Measurements from ENCODE around the gene ADGRD1.
"Not testable (repeated sequence)": the region's sequence is repeated elsewhere in the genome, so short reads cannot be mapped to it uniquely, and the experiment has no call there.

The ADGRD1 gene

DNA sequence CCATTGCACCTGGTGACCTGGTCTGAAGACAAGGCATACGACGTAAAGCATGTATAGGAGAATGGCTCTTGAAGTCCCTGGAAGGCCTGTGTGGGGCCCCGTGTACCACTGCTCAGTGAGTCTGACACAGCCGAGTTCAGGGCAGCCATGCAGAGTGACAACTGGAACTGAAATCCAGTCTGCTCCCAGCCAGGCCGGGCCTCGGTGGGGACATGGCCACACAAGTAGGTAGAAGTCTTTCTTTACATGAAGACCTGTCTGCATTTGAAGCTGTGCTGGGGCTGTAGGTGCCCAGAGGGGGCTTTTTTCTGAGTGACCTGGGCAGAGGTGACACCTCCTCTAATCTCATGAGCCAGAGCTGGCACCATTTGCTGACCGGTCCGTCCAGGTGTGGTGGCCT lies 35.7 kb downstream of the ADGRD1 start:
- Histone ChIP-seq H3K36me3 (ENCODE audit: control insufficient read depth in 1 of 2, insufficient read depth in 2 of 2, low read length in 2 of 2) (peaks cover 5 to 14% of the 10 kb centered on the region in 2 donors), H3K27ac (ENCODE audit: low read length) (no peak overlapping the region), H3K4me1 (ENCODE audit: control insufficient read depth in 1 of 2, insufficient read depth in 2 of 2, low read length in 2 of 2) (no peaks in the 10 kb centered on the region), H3K4me3 (ENCODE audit: low read depth in 1 of 2, low read length in 2 of 2) (no peak overlapping the region), H3K27me3 (ENCODE audit: low read depth, low read length) (no peaks in the 10 kb centered on the region), H3K9me3 (ENCODE audit: control insufficient read depth in 1 of 2, low read length in 2 of 2) (no peaks in the 10 kb centered on the region)

DNA sequence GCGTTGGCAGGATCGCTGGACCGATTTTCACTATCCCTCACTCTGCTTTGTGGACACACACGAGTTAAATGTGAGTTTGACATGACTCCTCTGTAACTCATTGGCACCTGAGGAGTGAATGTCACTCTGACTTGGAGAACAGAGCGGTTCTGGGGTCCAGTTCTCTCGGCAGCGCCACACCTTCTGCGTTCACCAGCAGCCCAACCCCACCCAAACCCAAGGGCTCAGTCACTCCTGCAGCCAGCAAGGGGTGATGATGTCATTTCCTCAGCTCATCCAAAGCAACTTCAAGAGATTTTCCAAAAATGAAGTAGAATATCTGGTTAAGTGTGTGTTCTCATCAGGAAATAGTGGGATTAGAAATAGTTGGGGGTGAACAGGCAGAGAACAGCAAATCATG lies 36.3 kb downstream of the ADGRD1 start:
- no peaks in the 10 kb centered on the region for H3K4me1 ChIP-seq (ENCODE audit: control insufficient read depth in 1 of 2, insufficient read depth in 2 of 2, low read length in 2 of 2)
- no peak overlapping the region for H3K4me3 ChIP-seq (ENCODE audit: low read depth in 1 of 2, low read length in 2 of 2)
- H3K9me3 ChIP-seq (ENCODE audit: control insufficient read depth in 1 of 2, low read length in 2 of 2) = no peaks in the 10 kb centered on the region
- H3K27me3 ChIP-seq (ENCODE audit: low read depth, low read length) = no peaks in the 10 kb centered on the region
- H3K27ac ChIP-seq (ENCODE audit: low read length) = no peak overlapping the region
- peaks cover 5 to 14% of the 10 kb centered on the region in 2 donors for H3K36me3 ChIP-seq (ENCODE audit: control insufficient read depth in 1 of 2, insufficient read depth in 2 of 2, low read length in 2 of 2)

DNA sequence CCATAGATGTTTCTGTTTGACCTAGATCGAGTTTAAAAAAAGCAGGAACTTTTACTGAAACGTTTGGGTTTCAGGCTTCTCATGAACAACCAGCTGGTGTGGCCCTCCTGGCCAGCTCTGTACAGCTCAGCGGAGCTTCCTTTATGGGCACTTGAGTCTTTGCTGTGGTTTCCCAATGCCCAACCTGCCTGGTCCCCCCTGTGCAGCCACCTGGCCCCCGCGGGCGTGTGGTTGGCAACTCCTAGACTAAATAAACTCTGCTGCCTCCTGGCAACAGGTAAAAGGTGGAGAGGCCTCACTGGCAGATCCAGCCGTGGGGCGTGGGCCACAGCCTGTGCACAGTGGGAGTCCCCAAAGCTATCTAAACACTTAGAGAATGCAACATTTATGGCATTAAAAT lies 38.7 kb downstream of the ADGRD1 start:
- no peaks in the 10 kb centered on the region for H3K27me3 ChIP-seq (ENCODE audit: low read depth, low read length)
- H3K4me3 ChIP-seq (ENCODE audit: low read depth in 1 of 2, low read length in 2 of 2) = no peak overlapping the region
- H3K9me3 ChIP-seq (ENCODE audit: control insufficient read depth in 1 of 2, low read length in 2 of 2) = no peaks in the 10 kb centered on the region
- no peak overlapping the region for H3K27ac ChIP-seq (ENCODE audit: low read length)
- no peaks in the 10 kb centered on the region for H3K4me1 ChIP-seq (ENCODE audit: control insufficient read depth in 1 of 2, insufficient read depth in 2 of 2, low read length in 2 of 2)
- H3K36me3 ChIP-seq (ENCODE audit: control insufficient read depth in 1 of 2, insufficient read depth in 2 of 2, low read length in 2 of 2) = peaks cover 5 to 14% of the 10 kb centered on the region in 2 donors

DNA sequence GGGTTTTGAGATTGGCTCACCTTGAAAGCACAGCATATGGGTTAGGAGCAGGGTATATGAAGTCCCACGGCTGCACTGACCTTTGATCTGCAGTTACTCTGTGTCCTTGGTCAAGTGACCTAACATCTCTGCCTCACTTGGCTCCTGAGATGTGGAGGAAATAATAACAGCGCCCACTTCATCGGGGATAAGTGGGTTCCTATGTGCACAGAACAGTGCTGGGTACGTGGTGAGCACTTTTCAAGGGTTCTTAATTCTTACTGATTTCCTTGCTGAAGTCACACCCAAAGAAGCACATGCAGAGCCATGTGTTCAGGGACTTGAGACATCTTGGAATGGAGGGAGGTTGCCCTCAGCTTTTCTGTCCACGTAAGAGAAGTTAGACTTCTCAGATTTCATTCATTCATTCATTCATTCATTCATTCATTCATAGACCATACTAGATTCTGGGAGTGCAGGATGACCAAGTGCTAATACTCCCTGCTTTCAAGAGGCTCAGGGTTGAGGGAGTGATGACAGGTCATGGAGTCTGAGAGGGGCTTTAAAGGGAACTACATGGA lies 39.4 kb downstream of the ADGRD1 start:
- no peak overlapping the region for H3K27ac ChIP-seq (ENCODE audit: low read length)
- H3K4me1 ChIP-seq (ENCODE audit: control insufficient read depth in 1 of 2, insufficient read depth in 2 of 2, low read length in 2 of 2) = no peaks in the 10 kb centered on the region
- H3K4me3 ChIP-seq (ENCODE audit: low read depth in 1 of 2, low read length in 2 of 2) = no peak overlapping the region
- peaks cover 5 to 14% of the 10 kb centered on the region in 2 donors for H3K36me3 ChIP-seq (ENCODE audit: control insufficient read depth in 1 of 2, insufficient read depth in 2 of 2, low read length in 2 of 2)
- no peaks in the 10 kb centered on the region for H3K9me3 ChIP-seq (ENCODE audit: control insufficient read depth in 1 of 2, low read length in 2 of 2)
- H3K27me3 ChIP-seq (ENCODE audit: low read depth, low read length) = no peaks in the 10 kb centered on the region

DNA sequence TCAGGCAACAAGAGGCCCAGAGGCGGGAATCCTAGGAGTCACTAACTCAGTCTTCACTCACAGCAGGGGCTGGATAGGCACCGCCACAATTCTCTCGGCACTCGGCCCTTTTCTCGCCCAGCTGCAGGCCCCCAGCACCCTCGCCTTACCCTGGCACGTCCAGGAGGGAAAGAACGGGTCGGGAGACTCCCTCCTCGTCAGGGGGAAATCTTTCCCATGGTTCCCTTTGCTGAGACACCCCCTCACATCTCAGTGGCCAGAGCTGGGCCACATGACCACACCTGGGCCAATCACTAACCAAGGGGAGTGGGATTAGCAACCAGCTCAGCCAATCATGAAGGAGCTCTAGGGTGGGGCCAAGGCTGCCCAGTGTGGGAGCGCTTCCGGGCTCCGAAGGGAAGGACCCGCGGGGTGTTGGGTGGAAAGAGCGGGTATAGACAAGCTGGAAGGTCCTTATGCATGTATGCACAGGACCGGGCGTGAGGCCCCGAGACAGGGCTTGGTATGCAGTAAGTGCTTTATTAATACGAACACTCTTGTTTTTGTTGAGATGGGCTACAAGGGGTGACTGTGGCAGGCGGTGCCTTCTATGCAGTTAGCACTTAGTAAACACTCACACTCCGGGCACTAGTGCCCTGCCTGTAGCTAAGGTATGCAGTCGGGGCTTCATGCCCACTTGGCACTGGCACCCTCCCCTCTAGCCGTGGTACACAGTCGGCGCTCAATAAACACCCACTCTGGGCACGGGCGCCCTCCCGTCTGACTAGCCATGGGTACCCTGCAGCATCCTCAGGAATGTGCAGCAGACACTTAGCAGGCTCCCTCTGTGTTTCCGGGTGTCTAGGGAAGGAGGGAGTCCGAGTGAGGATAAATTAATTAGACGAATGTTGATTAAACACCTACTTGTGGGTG lies 40.3 kb downstream of the ADGRD1 start:
- Histone ChIP-seq H3K27ac (ENCODE audit: low read length) (no peak overlapping the region), H3K9me3 (ENCODE audit: control insufficient read depth in 1 of 2, low read length in 2 of 2) (no peaks in the 10 kb centered on the region), H3K36me3 (ENCODE audit: control insufficient read depth in 1 of 2, insufficient read depth in 2 of 2, low read length in 2 of 2) (peaks cover 5 to 14% of the 10 kb centered on the region in 2 donors), H3K4me3 (ENCODE audit: low read depth in 1 of 2, low read length in 2 of 2) (no peak overlapping the region), H3K4me1 (ENCODE audit: control insufficient read depth in 1 of 2, insufficient read depth in 2 of 2, low read length in 2 of 2) (no peaks in the 10 kb centered on the region), H3K27me3 (ENCODE audit: low read depth, low read length) (no peaks in the 10 kb centered on the region)

DNA sequence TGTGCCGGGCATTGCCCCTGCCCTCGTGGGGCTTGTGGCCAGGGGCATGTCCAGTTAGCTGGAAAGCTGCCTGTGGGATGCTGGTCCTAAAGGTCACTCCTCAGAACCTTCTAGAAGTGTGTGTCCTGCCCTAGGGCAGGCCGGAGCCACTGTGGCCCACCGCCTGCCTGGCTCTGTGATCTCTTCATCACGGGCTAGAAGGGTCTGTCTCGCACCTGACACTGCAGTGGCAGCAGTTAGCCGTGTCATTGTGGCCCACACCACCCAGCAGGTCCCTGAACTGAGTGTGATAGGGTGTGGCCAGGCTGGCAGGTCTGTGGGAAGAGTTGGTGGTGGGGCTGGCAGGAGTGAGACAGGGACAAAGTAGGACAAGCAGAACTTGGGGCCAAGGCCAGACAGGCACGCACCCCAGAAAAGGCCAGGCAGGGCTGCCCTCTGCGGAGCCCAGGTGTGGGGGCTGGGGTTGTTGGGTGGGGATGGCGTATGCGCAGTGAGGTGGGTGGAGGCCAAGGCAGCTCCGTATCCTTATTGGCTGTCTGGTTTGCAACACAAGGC lies 41.2 kb downstream of the ADGRD1 start:
- H3K4me3 ChIP-seq (ENCODE audit: low read depth in 1 of 2, low read length in 2 of 2) = no peak overlapping the region
- no peaks in the 10 kb centered on the region for H3K27me3 ChIP-seq (ENCODE audit: low read depth, low read length)
- H3K4me1 ChIP-seq (ENCODE audit: control insufficient read depth in 1 of 2, insufficient read depth in 2 of 2, low read length in 2 of 2) = no peaks in the 10 kb centered on the region
- H3K36me3 ChIP-seq (ENCODE audit: control insufficient read depth in 1 of 2, insufficient read depth in 2 of 2, low read length in 2 of 2) = peaks cover 5 to 14% of the 10 kb centered on the region in 2 donors
- no peaks in the 10 kb centered on the region for H3K9me3 ChIP-seq (ENCODE audit: control insufficient read depth in 1 of 2, low read length in 2 of 2)
- no peak overlapping the region for H3K27ac ChIP-seq (ENCODE audit: low read length)

DNA sequence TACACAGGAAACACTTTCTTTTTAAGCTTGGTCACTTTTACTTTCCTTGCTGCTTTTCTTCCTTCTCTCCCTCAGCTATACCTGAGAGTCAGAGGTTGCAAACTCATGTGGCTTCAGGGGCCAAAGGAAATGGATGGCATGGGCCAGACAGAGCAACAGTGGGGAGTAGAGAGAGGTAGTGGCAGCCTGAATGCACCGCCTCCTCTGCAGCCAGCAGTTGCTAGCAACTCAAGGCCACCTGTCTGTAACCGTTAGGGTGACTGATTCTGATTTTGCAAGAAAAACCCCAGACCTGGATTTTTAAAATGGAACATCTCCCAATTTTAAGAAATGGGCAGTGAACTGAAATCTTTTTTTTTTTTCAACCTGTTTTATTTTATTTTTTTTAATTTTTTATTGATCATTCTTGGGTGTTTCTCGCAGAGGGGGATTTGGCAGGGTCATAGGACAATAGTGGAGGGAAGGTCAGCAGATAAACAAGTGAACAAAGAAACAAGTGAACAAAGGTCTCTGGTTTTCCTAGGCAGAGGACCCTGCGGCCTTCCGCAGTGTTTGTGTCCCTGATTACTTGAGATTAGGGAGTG lies 41.8 kb downstream of the ADGRD1 start:
- not testable (repeated sequence) for H3K4me3 ChIP-seq (ENCODE audit: low read depth in 1 of 2, low read length in 2 of 2); H3K27ac ChIP-seq (ENCODE audit: low read length); H3K27me3 ChIP-seq (ENCODE audit: low read depth, low read length); H3K4me1 ChIP-seq (ENCODE audit: control insufficient read depth in 1 of 2, insufficient read depth in 2 of 2, low read length in 2 of 2); H3K9me3 ChIP-seq (ENCODE audit: control insufficient read depth in 1 of 2, low read length in 2 of 2)
- peaks cover 5 to 18% of the 10 kb centered on the region in 2 donors for H3K36me3 ChIP-seq (ENCODE audit: control insufficient read depth in 1 of 2, insufficient read depth in 2 of 2, low read length in 2 of 2)

DNA sequence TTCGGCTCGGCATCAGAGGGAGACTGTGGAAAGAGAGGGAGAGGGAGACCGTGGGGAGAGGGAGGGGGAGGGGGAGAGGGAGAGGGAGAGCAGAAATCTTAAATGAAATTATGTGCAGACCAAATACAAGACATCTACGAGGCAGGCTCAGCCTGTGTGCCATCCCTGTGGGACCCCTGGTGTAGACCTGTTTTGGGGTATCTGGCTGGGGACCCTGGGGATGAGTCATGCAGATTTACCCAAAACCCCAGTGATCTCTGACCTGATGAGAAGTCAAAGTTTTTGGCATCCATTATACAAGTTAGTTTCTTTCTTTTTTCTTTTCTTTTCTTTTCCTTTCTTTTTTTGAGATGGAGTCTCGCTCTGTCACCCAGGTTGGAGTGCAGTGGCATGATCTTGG lies 44.4 kb downstream of the ADGRD1 start:
- Histone ChIP-seq H3K4me3 (ENCODE audit: low read depth in 1 of 2, low read length in 2 of 2) (no peak overlapping the region), H3K4me1 (ENCODE audit: control insufficient read depth in 1 of 2, insufficient read depth in 2 of 2, low read length in 2 of 2) (peaks cover 3 to 11% of the 10 kb centered on the region in 2 donors), H3K36me3 (ENCODE audit: control insufficient read depth in 1 of 2, insufficient read depth in 2 of 2, low read length in 2 of 2) (peaks cover under 1 to 13% of the 10 kb centered on the region in 2 donors)

DNA sequence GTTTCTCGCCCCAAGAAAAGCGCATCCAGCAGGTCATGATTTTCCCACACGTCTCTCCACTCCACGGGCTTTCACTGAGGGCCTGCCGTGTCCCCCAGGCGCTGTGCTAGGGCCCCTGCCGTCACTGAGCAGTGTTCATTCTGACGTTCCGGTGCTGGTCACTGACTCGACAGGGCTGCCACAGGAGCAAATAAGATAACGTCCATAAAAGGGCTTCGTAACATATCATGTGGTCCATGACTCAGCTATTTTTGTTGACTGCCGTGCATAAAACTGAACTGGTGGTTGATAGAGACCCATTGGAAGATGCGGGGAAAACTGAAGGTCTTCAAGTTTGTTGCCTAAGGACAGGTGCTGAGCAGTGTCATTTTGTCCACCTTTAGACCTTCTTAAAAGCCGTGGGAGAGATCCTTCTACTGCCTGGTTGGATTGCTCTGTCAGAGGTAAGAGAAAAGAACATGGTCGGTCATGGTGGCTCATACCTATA lies 46.3 kb downstream of the ADGRD1 start:
- H3K4me3 ChIP-seq (ENCODE audit: low read depth in 1 of 2, low read length in 2 of 2) = no peak overlapping the region

More for the DNA sequence above, 44.4 kb downstream of the ADGRD1 start:
- H3K9me3 ChIP-seq (ENCODE audit: control insufficient read depth in 1 of 2, low read length in 2 of 2) = no peaks in the 10 kb centered on the region
- no peak overlapping the region for H3K27ac ChIP-seq (ENCODE audit: low read length)
- H3K27me3 ChIP-seq (ENCODE audit: low read depth, low read length) = no peaks in the 10 kb centered on the region

DNA sequence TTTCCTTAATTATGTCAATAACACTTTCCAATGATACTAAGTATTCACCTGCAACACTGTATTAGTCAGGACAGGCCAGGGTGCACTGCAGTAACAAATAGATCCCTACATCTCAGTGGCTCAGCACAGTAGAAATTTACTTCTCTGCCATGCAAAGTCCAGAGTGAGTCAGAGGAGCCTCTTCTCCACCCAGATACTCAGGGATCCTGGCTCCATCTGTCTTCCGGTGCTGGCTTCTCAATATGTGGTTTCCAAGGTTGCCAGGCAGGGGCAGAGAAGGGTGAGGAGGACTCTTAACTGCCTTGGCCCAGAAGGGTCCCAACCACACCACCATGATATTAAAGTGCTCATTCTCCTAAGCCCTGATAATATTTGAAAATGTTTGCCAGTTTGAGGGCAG lies 47.8 kb downstream of the ADGRD1 start:
- H3K9me3 ChIP-seq (ENCODE audit: control insufficient read depth in 1 of 2, low read length in 2 of 2) = no peaks in the 10 kb centered on the region
- no peak overlapping the region for H3K4me3 ChIP-seq (ENCODE audit: low read depth in 1 of 2, low read length in 2 of 2)
- H3K4me1 ChIP-seq (ENCODE audit: control insufficient read depth in 1 of 2, insufficient read depth in 2 of 2, low read length in 2 of 2) = peaks cover 3 to 14% of the 10 kb centered on the region in 2 donors
- no peak overlapping the region for H3K27ac ChIP-seq (ENCODE audit: low read length)
- H3K27me3 ChIP-seq (ENCODE audit: low read depth, low read length) = no peaks in the 10 kb centered on the region
- H3K36me3 ChIP-seq (ENCODE audit: control insufficient read depth in 1 of 2, insufficient read depth in 2 of 2, low read length in 2 of 2) = peaks cover 0 to 11% of the 10 kb centered on the region in 2 donors

More for the DNA sequence above, 46.3 kb downstream of the ADGRD1 start:
- Histone ChIP-seq H3K9me3 (ENCODE audit: control insufficient read depth in 1 of 2, low read length in 2 of 2) (no peaks in the 10 kb centered on the region), H3K4me1 (ENCODE audit: control insufficient read depth in 1 of 2, insufficient read depth in 2 of 2, low read length in 2 of 2) (peaks cover 3 to 11% of the 10 kb centered on the region in 2 donors), H3K36me3 (ENCODE audit: control insufficient read depth in 1 of 2, insufficient read depth in 2 of 2, low read length in 2 of 2) (peaks cover 0 to 11% of the 10 kb centered on the region in 2 donors), H3K27ac (ENCODE audit: low read length) (no peak overlapping the region), H3K27me3 (ENCODE audit: low read depth, low read length) (no peaks in the 10 kb centered on the region)

DNA sequence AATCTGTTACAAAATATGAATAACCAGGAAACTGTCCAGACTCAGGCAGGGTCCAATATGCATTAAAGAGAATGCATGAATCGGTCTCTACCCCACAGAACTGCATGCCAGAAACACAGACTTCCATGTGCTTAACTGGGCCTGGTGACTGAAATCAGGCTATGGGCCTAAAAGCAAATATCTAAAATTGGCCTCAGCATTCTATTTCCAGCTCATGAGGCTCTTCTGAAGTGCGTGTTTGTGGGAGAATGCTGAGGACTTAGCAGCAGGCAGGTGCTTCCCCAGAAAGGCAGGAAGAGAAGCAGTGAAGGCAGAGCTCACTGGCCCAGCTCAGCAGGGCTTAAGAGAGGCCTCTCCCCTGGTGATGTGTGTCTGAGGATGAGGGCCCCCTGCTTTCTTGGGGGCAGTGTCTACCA lies 48.5 kb downstream of the ADGRD1 start:
- H3K36me3 ChIP-seq (ENCODE audit: control insufficient read depth in 1 of 2, insufficient read depth in 2 of 2, low read length in 2 of 2) = peaks cover 0 to 11% of the 10 kb centered on the region in 2 donors
- no peak overlapping the region for H3K27ac ChIP-seq (ENCODE audit: low read length)
- H3K4me3 ChIP-seq (ENCODE audit: low read depth in 1 of 2, low read length in 2 of 2) = no peak overlapping the region
- H3K27me3 ChIP-seq (ENCODE audit: low read depth, low read length) = no peaks in the 10 kb centered on the region
- H3K4me1 ChIP-seq (ENCODE audit: control insufficient read depth in 1 of 2, insufficient read depth in 2 of 2, low read length in 2 of 2) = peaks cover 6 to 21% of the 10 kb centered on the region in 2 donors
- no peaks in the 10 kb centered on the region for H3K9me3 ChIP-seq (ENCODE audit: control insufficient read depth in 1 of 2, low read length in 2 of 2)
